K562 (cell line): ENCODE data around the gene S100A8. TPM values are rescaled to one million over a fixed set of nuclear protein-coding genes. Genes with fewer than 3 reads are reported as not detected.

Experiments used
- ARID1B ChIP-seq: fragments of 450-650 bp; IDR thresholded peaks from 2 replicates; pipeline ENCODE4 v1.6.1; 2016; ENCODE audit warnings: antibody characterized with exemption, mild to moderate bottlenecking, inconsistent platforms
- CEBPB ChIP-seq: fragments of 450-650 bp; IDR thresholded peaks from 2 replicates; pipeline ENCODE4 v1.6.1; 2016; ENCODE audit warnings: missing genetic modification characterization, missing compliant biosample characterization
- FOXJ2 ChIP-seq: fragments of 200-800 bp; sonication (Bioruptor generic); IDR thresholded peaks from 2 replicates; pipeline ENCODE4 v1.6.1; 2016; ENCODE audit warnings: missing genetic modification characterization, missing compliant biosample characterization
- FOXM1 ChIP-seq, 2 experiments: fragments of 450-650 bp in 1 of 2; sonication (generic) in 1 of 2; formaldehyde crosslinking in 1 of 2; IDR thresholded peaks; 2 replicates each; pipeline versions ENCODE4 v1.6.1 to v1.9.0; 2017 to 2022; ENCODE audit warnings: low read depth in 2 of 2, mild to moderate bottlenecking in 2 of 2, missing genetic modification reagents in 1 of 2, moderate library complexity in 1 of 2
- GTF2A2 ChIP-seq: IDR thresholded peaks from 2 replicates; pipeline ENCODE4 v1.6.1; 2016; ENCODE audit warnings: mild to moderate bottlenecking, missing genetic modification characterization, missing compliant biosample characterization
- HNRNPK ChIP-seq: fragments of 200-400 bp; formaldehyde crosslinking; IDR thresholded peaks from one replicate; pipeline ENCODE4 v1.6.1; 2018; ENCODE audit warnings: mild to moderate bottlenecking, low read depth, low read length; ENCODE audit not compliant: poor library complexity, severe bottlenecking
- JUND ChIP-seq, 2 experiments: IDR thresholded peaks; 2 replicates in 1 of 2; 3 replicates in 1 of 2; pipeline ENCODE4 v1.6.1; 2011; ENCODE audit warnings: borderline replicate concordance in 2 of 2, low read depth in 2 of 2, low read length in 2 of 2, improper control_type of control experiment in 1 of 2, missing biosample characterization in 1 of 2, missing genetic modification characterization in 1 of 2, missing genetic modification reagents in 1 of 2
- MTA2 ChIP-seq: fragments of 450-650 bp; IDR thresholded peaks from 2 replicates; pipeline ENCODE4 v1.6.1; 2016; ENCODE audit warnings: low read depth
- NFIC ChIP-seq: fragments of 450-650 bp; IDR thresholded peaks from 2 replicates; pipeline ENCODE4 v1.6.1; 2017; ENCODE audit warnings: mild to moderate bottlenecking, inconsistent platforms
- PCBP1 ChIP-seq: fragments of 200-400 bp; formaldehyde crosslinking; IDR thresholded peaks from 2 replicates; pipeline ENCODE4 v1.6.1; 2018; ENCODE audit warnings: mild to moderate bottlenecking, low read depth, low read length; ENCODE audit not compliant: poor library complexity, severe bottlenecking
- PHB ChIP-seq: fragments of 250-450 bp; sonication (Bioruptor Pico); IDR thresholded peaks from 2 replicates; pipeline ENCODE4 v1.5.0; 2021
- RBM17 ChIP-seq: fragments of 200-400 bp; formaldehyde crosslinking; IDR thresholded peaks from 2 replicates; pipeline ENCODE4 v1.6.1; 2017; ENCODE audit warnings: low read depth, mild to moderate bottlenecking, low read length, borderline replicate concordance
- RFX1 ChIP-seq: fragments of 450-650 bp; IDR thresholded peaks from 2 replicates; pipeline ENCODE4 v1.6.1; 2016; ENCODE audit warnings: mild to moderate bottlenecking, moderate library complexity
- ZC3H8 ChIP-seq: fragments of 450-650 bp; IDR thresholded peaks from 2 replicates; pipeline ENCODE4 v1.6.1; 2017
- ZKSCAN1 ChIP-seq: fragments of 150-350 bp; IDR thresholded peaks from 2 replicates; pipeline ENCODE4 v1.6.1; 2016; ENCODE audit warnings: low read depth, low read length
- ZNF445 ChIP-seq: fragments of 250-450 bp; sonication (Bioruptor Pico); IDR thresholded peaks from 2 replicates; pipeline ENCODE4 v1.4.0; 2020; ENCODE audit warnings: low read depth, mild to moderate bottlenecking, moderate library complexity
- ZNF551 ChIP-seq: fragments of 250-450 bp; sonication (Bioruptor Pico); IDR thresholded peaks from 2 replicates; pipeline ENCODE4 v1.5.0; 2021; ENCODE audit warnings: mild to moderate bottlenecking, moderate library complexity
- ZNF764 ChIP-seq: fragments of 250-450 bp; sonication (Bioruptor Pico); IDR thresholded peaks from 2 replicates; pipeline ENCODE4 v1.4.0; 2020; ENCODE audit warnings: low read depth, mild to moderate bottlenecking, moderate library complexity
- polyA plus RNA-seq, 8 experiments: library from polyadenylated mRNA; depleted of rRNA in 4 of 8; stranded (reverse) in 5 of 8; unstranded in 3 of 8; fragments of >200 nt; fragmentation: Nextera tagmentation in 2 of 8; fragmentation: Illumina TruSeq in 1 of 8; extraction: Ambion mirVana in 2 of 8; extraction: Trizol in 1 of 8; gene quantifications; 2 replicates each; pipeline versions ENCODE4 v1.2.1 to v1.2.3, GENCODE V29; 2011 to 2014; ENCODE audit warnings: inconsistent platforms in 1 of 8, missing spikeins in 1 of 8
- total RNA-seq, 7 experiments: library from RNA; depleted of rRNA in 6 of 7; stranded (reverse); fragments of >200 nt in 6 of 7; fragmentation: Illumina TruSeq in 2 of 7; extraction: Trizol in 2 of 7; gene quantifications; 2 replicates each; pipeline versions ENCODE4 v1.2.1 to v1.2.3, GENCODE V29; 2011 to 2021; ENCODE audit warnings: low replicate concordance in 1 of 7
- TF ChIP-seq, protein P1 (sequence below): fragments of 250-450 bp; sonication (Bioruptor Pico); IDR thresholded peaks from 2 replicates; pipeline ENCODE4 v1.5.0; 2021
- TF ChIP-seq, protein P2 (sequence below): fragments of 450-650 bp; IDR thresholded peaks from 2 replicates; pipeline ENCODE4 v1.6.1; 2016; ENCODE audit warnings: low read depth, mild to moderate bottlenecking, moderate library complexity
- TF ChIP-seq, protein P3 (sequence below): fragments of 250-450 bp; sonication (Bioruptor Pico); IDR thresholded peaks from 2 replicates; pipeline ENCODE4 v1.9.0; 2021; ENCODE audit warnings: mild to moderate bottlenecking
- TF ChIP-seq, protein P4 (sequence below): fragments of 200-400 bp; formaldehyde crosslinking; IDR thresholded peaks from 2 replicates; pipeline ENCODE4 v1.6.1; 2017; ENCODE audit warnings: mild to moderate bottlenecking, low read depth, low read length, moderate library complexity
- TF ChIP-seq, protein P5 (sequence below): sonication (generic); formaldehyde crosslinking; IDR thresholded peaks from 2 replicates; pipeline ENCODE4 v1.8.0; 2022; ENCODE audit warnings: mild to moderate bottlenecking, missing genetic modification reagents

S100A8 gene
- total and polyA plus RNA-seq, 9 of the 15 experiments (the other 6 are each of a cell fraction or from before 2014, with no cell fraction given): 0.15 to 0.60 TPM; not detected in 7

DNA sequence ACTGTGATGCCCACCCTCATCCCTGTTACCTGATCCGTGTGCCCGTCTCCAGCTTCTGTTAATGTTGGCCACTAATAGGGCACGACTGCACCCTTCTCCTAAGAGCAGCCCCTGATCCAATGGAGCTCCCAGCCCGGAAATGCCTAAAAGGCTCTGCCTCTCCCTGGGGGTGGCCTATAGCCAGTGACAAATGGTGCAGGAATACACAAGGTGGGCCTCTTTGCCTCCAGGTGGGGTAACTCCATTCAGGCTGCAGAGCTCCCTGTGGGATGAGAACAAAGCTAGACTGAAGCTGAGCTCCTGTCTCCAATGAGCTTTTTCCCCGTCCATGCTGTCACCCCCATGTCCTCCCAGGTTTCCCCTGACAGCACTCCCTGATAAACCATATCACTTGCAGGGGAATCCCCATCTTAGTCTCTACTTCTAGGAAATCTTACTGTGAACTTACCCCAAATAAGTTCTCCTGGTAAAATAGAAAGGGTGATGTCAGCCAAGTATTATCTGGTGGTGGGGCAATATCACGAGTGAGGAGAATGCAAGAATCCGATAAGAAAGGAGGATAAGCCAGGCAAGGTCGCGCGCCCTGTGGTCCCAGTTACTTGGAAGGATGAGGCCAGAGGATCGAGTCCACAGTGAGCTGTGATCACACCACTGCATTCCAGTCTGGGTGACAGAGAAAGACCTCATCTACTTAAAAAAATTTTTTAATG is 44.0 kb upstream of the S100A8 start (continued):
- TF ChIP-seq, protein P1, sequence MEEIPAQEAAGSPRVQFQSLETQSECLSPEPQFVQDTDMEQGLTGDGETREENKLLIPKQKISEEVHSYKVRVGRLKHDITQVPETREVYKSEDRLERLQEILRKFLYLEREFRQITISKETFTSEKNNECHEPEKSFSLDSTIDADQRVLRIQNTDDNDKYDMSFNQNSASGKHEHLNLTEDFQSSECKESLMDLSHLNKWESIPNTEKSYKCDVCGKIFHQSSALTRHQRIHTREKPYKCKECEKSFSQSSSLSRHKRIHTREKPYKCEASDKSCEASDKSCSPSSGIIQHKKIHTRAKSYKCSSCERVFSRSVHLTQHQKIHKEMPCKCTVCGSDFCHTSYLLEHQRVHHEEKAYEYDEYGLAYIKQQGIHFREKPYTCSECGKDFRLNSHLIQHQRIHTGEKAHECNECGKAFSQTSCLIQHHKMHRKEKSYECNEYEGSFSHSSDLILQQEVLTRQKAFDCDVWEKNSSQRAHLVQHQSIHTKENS: no peak
- no peak for TF ChIP-seq ZNF764
- TF ChIP-seq, protein P2, sequence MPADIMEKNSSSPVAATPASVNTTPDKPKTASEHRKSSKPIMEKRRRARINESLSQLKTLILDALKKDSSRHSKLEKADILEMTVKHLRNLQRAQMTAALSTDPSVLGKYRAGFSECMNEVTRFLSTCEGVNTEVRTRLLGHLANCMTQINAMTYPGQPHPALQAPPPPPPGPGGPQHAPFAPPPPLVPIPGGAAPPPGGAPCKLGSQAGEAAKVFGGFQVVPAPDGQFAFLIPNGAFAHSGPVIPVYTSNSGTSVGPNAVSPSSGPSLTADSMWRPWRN: peak; percentile 89
- peak; percentile 89 for TF ChIP-seq ARID1B
- no peak for TF ChIP-seq ZC3H8
- no peak for TF ChIP-seq PHB (CRISPR knock-in tag)
- no peak for TF ChIP-seq ZNF445 (CRISPR knock-in tag)
- TF ChIP-seq, protein P3, sequence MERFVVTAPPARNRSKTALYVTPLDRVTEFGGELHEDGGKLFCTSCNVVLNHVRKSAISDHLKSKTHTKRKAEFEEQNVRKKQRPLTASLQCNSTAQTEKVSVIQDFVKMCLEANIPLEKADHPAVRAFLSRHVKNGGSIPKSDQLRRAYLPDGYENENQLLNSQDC (CRISPR knock-in tag): no peak
- 0 out of 2 replicates have a peak, but pooled peaks have one; percentile 18 for TF ChIP-seq FOXM1 (IDR thresholded peaks at IDR 0.05; ENCODE audit: low read depth)
- no peak for TF ChIP-seq FOXM1 (CRISPR knock-in tag; IDR thresholded peaks at IDR 0.05; ENCODE audit: low read depth)
- TF ChIP-seq, protein P4, sequence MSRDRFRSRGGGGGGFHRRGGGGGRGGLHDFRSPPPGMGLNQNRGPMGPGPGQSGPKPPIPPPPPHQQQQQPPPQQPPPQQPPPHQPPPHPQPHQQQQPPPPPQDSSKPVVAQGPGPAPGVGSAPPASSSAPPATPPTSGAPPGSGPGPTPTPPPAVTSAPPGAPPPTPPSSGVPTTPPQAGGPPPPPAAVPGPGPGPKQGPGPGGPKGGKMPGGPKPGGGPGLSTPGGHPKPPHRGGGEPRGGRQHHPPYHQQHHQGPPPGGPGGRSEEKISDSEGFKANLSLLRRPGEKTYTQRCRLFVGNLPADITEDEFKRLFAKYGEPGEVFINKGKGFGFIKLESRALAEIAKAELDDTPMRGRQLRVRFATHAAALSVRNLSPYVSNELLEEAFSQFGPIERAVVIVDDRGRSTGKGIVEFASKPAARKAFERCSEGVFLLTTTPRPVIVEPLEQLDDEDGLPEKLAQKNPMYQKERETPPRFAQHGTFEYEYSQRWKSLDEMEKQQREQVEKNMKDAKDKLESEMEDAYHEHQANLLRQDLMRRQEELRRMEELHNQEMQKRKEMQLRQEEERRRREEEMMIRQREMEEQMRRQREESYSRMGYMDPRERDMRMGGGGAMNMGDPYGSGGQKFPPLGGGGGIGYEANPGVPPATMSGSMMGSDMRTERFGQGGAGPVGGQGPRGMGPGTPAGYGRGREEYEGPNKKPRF: no peak
- peak; percentile 57 for TF ChIP-seq MTA2
- TF ChIP-seq RBM17: no peak
- peak; percentile 62 for TF ChIP-seq CEBPB (tag)
- peak; percentile 14; the same call in 1 of the 2 replicates for TF ChIP-seq NFIC
- no peak for TF ChIP-seq HNRNPK
- TF ChIP-seq FOXJ2 (tag): no peak
- peak; percentile 33; the same call in 1 of the 2 replicates for TF ChIP-seq ZKSCAN1
- TF ChIP-seq ZNF551 (CRISPR knock-in tag): no peak
- TF ChIP-seq PCBP1: no peak
- TF ChIP-seq GTF2A2 (tag): no peak
- TF ChIP-seq JUND (IDR thresholded peaks at IDR 0.05; ENCODE audit: borderline replicate concordance, low read depth, low read length): peak; percentile 92
- TF ChIP-seq JUND (tag; IDR thresholded peaks at IDR 0.05; ENCODE audit: borderline replicate concordance, low read depth, low read length): peak; percentile 94; the same call in 2 of the 3 replicates
- TF ChIP-seq, protein P5, sequence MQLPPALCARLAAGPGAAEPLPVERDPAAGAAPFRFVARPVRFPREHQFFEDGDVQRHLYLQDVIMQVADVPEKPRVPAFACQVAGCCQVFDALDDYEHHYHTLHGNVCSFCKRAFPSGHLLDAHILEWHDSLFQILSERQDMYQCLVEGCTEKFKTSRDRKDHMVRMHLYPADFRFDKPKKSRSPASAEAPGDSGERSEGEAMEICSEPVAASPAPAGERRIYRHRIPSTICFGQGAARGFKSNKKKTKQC (CRISPR knock-in tag): no peak
- no peak for TF ChIP-seq RFX1
